ENCODE data around the gene ARHGDIG. TPM values are rescaled to one million over a fixed set of nuclear protein-coding genes. Genes with fewer than 3 reads are reported as not detected.
"Not testable (repeated sequence)": the region's sequence is repeated elsewhere in the genome, so short reads cannot be mapped to it uniquely, and the experiment has no call there.

Gene ARHGDIG
- total RNA-seq, 1 donor from 2014 or later: 2.6 TPM

- DNase-seq (ENCODE audit: low spot score): no peak
These were observed 45.2 kb downstream of the ARHGDIG start for GRCh38 chr16:325375-326145.

GRCh38 chr16:330741-331140, 50.4 kb downstream of the ARHGDIG start:
- DNase-seq (ENCODE audit: low spot score): no peak

GRCh38 chr16:331181-331814, 50.9 kb downstream of the ARHGDIG start:
- DNase-seq (ENCODE audit: low spot score): not testable (repeated sequence)

Other genes starting within 250 kb of the ARHGDIG start
- gene POLR3K, start 227.0 kb upstream of the ARHGDIG start, total RNA-seq: 12.7 TPM
- gene SNRNP25, start 226.8 kb upstream of the ARHGDIG start, total RNA-seq: 21.5 TPM
- 50.6 TPM for gene RHBDF1, start 208.0 kb upstream of the ARHGDIG start, total RNA-seq
- 48.8 TPM for gene MPG, start 202.4 kb upstream of the ARHGDIG start, total RNA-seq
- 29.5 TPM for gene NPRL3, start 141.9 kb upstream of the ARHGDIG start, total RNA-seq
- 0.95 TPM for gene HBZ, start 127.9 kb upstream of the ARHGDIG start, total RNA-seq
- gene HBM, start 114.6 kb upstream of the ARHGDIG start, total RNA-seq: not detected
- gene HBA2, start 107.7 kb upstream of the ARHGDIG start, total RNA-seq: 30.0 TPM
- 54.8 TPM for gene HBA1, start 103.9 kb upstream of the ARHGDIG start, total RNA-seq
- gene HBQ1, start 100.1 kb upstream of the ARHGDIG start, total RNA-seq: not detected
- gene LUC7L, start 51.1 kb upstream of the ARHGDIG start, total RNA-seq: 72.1 TPM
- 138 TPM for gene FAM234A, start 45.8 kb upstream of the ARHGDIG start, total RNA-seq
- gene RGS11, start 4.6 kb upstream of the ARHGDIG start, total RNA-seq: 6.7 TPM
- 1.3 TPM for gene PDIA2, start 2.6 kb downstream of the ARHGDIG start, total RNA-seq
- 29.2 TPM for gene AXIN1, start 72.1 kb downstream of the ARHGDIG start, total RNA-seq
- 52.9 TPM for gene MRPL28, start 89.9 kb downstream of the ARHGDIG start, total RNA-seq
- gene PGAP6, start 101.4 kb downstream of the ARHGDIG start, total RNA-seq: 85.7 TPM
- gene NME4, start 116.6 kb downstream of the ARHGDIG start, total RNA-seq: 105 TPM
- gene DECR2, start 121.3 kb downstream of the ARHGDIG start, total RNA-seq: 36.8 TPM
- gene RAB11FIP3, start 145.1 kb downstream of the ARHGDIG start, total RNA-seq: 58.5 TPM
- 75.4 TPM for gene CAPN15, start 247.1 kb downstream of the ARHGDIG start, total RNA-seq

Measured in mucosa of gallbladder (tissue), 1 donor.